A673 (cell line): ENCODE measurements around the gene C3orf62. TPM values are rescaled to one million over a fixed set of nuclear protein-coding genes. Genes with fewer than 3 reads are reported as not detected.

Source experiments
- BruUV-seq: library from RNA; stranded (reverse); fragments of 400-500 nt; replicated peaks from 2 replicates; lab custom pipeline; 2021; lab: Mats Ljungman, UMichigan
- CTCF ChIA-PET: fragments of 300-600 bp; sonication (Branson Sonifier 250); formaldehyde crosslinking; loops from one replicate; lab custom pipeline; 2022; ENCODE audit warnings: antibody characterized with exemption; lab: Charles Lee
- POLR2A ChIA-PET: fragments of 300-600 bp; sonication (Branson Sonifier 250); formaldehyde crosslinking; loops from one replicate; lab custom pipeline; 2022; ENCODE audit warnings: antibody characterized with exemption; ENCODE audit not compliant: low non-redundant PET; lab: Charles Lee
- DNase-seq: peaks from one replicate; pipeline ENCODE4 v3.0.0-alpha.2; 2015; ENCODE audit warnings: low spot score
- H3K27ac ChIP-seq: fragments of 200-600 bp; sonication (generic); 2 replicates; pipeline ENCODE4 v1.5.1; 2016; ENCODE audit warnings: mixed run types, low read depth, mild to moderate bottlenecking, mixed read lengths, antibody characterized with exemption, low read length; ENCODE audit not compliant: poor library complexity, severe bottlenecking
- H3K27me3 ChIP-seq: fragments of 200-600 bp; sonication (generic); replicated peaks from 2 replicates; pipeline ENCODE4 v1.6.1; 2017; ENCODE audit warnings: mixed run types, low read depth, mild to moderate bottlenecking, mixed read lengths, antibody characterized with exemption, low read length; ENCODE audit not compliant: insufficient read depth, poor library complexity
- H3K36me3 ChIP-seq: fragments of 200-600 bp; sonication (generic); 2 replicates; pipeline ENCODE4 v1.6.1; 2016; ENCODE audit warnings: mixed run types, mild to moderate bottlenecking, mixed read lengths, antibody characterized with exemption, low read length; ENCODE audit not compliant: insufficient read depth, poor library complexity, severe bottlenecking
- H3K4me1 ChIP-seq: fragments of 200-600 bp; sonication (generic); 2 replicates; pipeline ENCODE4 v1.6.1; 2017; ENCODE audit warnings: mixed run types, mild to moderate bottlenecking, mixed read lengths, antibody characterized with exemption, low read length; ENCODE audit not compliant: insufficient read depth, poor library complexity, severe bottlenecking
- H3K4me3 ChIP-seq: fragments of 200-600 bp; sonication (generic); 2 replicates; pipeline ENCODE4 v1.5.1; 2016; ENCODE audit warnings: low read depth, mixed run types, mild to moderate bottlenecking, mixed read lengths, low read length; ENCODE audit not compliant: poor library complexity, severe bottlenecking
- H3K9me3 ChIP-seq: fragments of 200-600 bp; sonication (generic); 2 replicates; pipeline ENCODE4 v1.6.1; 2016; ENCODE audit warnings: mixed run types, low read depth, mild to moderate bottlenecking, mixed read lengths, antibody characterized with exemption, low read length; ENCODE audit not compliant: poor library complexity, severe bottlenecking
- CTCF ChIP-seq: fragments of 300-800, 200-600 bp; sonication (generic); conservative IDR thresholded peaks from 2 replicates; pipeline ENCODE4 v1.5.1; 2017; ENCODE audit warnings: low read depth, mild to moderate bottlenecking, antibody characterized with exemption, low read length, moderate library complexity, mixed read lengths
- EZH2 ChIP-seq: fragments of 200-600 bp; sonication (generic); IDR thresholded peaks from 2 replicates; pipeline ENCODE4 v1.6.1; 2017; ENCODE audit warnings: borderline replicate concordance, low read depth, mild to moderate bottlenecking, mixed read lengths, antibody characterized with exemption, low read length; ENCODE audit not compliant: poor library complexity, severe bottlenecking
- intact Hi-C: fragments of 100-400 bp; cut with micrococcal nuclease; formaldehyde crosslinking; loops from one replicate; pipeline ENCODE4 v1.10.0; 2022; ENCODE audit not compliant: unreplicated experiment
- total RNA-seq: library from RNA; stranded (reverse); gene quantifications from 2 replicates; pipeline ENCODE4 v1.2.3, GENCODE V29; 2021

C3orf62 gene
- total RNA-seq, 1 experiment from 2014 or later, result 2.0 TPM

GRCh38 chr3:49266410-49267095 is 10.5 kb downstream of the C3orf62 start:
- H3K36me3 ChIP-seq, result no peaks in the 10 kb centered on the region
- intact Hi-C loops, result no loop called here
- BruUV-seq, result no TSS peak
- no peaks in the 10 kb centered on the region for H3K27me3 ChIP-seq
- no peak for TF ChIP-seq EZH2
- TF ChIP-seq CTCF, result no peak
- H3K9me3 ChIP-seq, result no peaks in the 10 kb centered on the region
- ChIA-PET CTCF (interaction anchor here (0.8 kb wide), 1 partner anchor 95 kb away, joined by 3 read pairs; the partner anchor contains the start of gene KLHDC8B), POLR2A (no interaction called here)
- no peak overlapping the region for H3K4me3 ChIP-seq
- no peaks in the 10 kb centered on the region for H3K4me1 ChIP-seq
- no peak for DNase-seq
- H3K27ac ChIP-seq, result no peak overlapping the region

- ChIA-PET POLR2A (no interaction called here), CTCF (no interaction called here)
- intact Hi-C loops, result no loop called here
- H3K27ac ChIP-seq, result no peak overlapping the region
- H3K4me3 ChIP-seq, result no peak overlapping the region
- no TSS peak for BruUV-seq
- DNase-seq, result no peak
- H3K27me3 ChIP-seq, result no peaks in the 10 kb centered on the region
- no peaks in the 10 kb centered on the region for H3K9me3 ChIP-seq
- H3K4me1 ChIP-seq, result no peaks in the 10 kb centered on the region
- TF ChIP-seq EZH2 (no peak), CTCF (no peak)
- no peaks in the 10 kb centered on the region for H3K36me3 ChIP-seq
Measured at GRCh38 chr3:49265661-49266386, 11.2 kb downstream of the C3orf62 start.

- CTCF ChIA-PET, result no interaction called here
- no TSS peak for BruUV-seq
- Histone ChIP-seq H3K27ac (no peak overlapping the region), H3K4me3 (no peak overlapping the region), H3K4me1 (no peaks in the 10 kb centered on the region), H3K27me3 (no peaks in the 10 kb centered on the region), H3K9me3 (no peaks in the 10 kb centered on the region), H3K36me3 (no peaks in the 10 kb centered on the region)
- intact Hi-C loops, result no loop called here
- no peak for DNase-seq
- no peak for TF ChIP-seq CTCF
- no peak for TF ChIP-seq EZH2
- POLR2A ChIA-PET, result no interaction called here
Measured at GRCh38 chr3:49263159-49263889, 13.7 kb downstream of the C3orf62 start.
